HEK293 (cell line): ENCODE measurements around the gene TKTL1.

Experiments used
- CTCF ChIA-PET: fragments of 350-600 bp; formaldehyde crosslinking; extraction: SDS; loops from one replicate; lab custom pipeline; 2021; ENCODE audit warnings: antibody characterized with exemption; lab: Yijun Ruan, JAX
- POLR2A ChIA-PET: fragments of 300-600 bp; formaldehyde crosslinking; extraction: SDS; loops from one replicate; lab custom pipeline; 2020; ENCODE audit warnings: antibody characterized with exemption, inconsistent platforms; lab: Yijun Ruan, JAX
- H3K27ac ChIP-seq: fragments of 200-500 bp; sonication (Bioruptor generic); 2 replicates; pipeline ENCODE4 v1.5.1; 2014; ENCODE audit warnings: low read depth, low read length, control low read depth, inconsistent platforms; ENCODE audit errors: extremely low read depth
- H3K36me3 ChIP-seq, 2 experiments: fragments of 200-500 bp in 1 of 2; sonication (Bioruptor generic) in 1 of 2; 1 replicate in 1 of 2; 2 replicates in 1 of 2; pipeline ENCODE4 v1.5.1; 2014 to 2017; ENCODE audit warnings: inconsistent platforms in 2 of 2, low read length in 2 of 2; ENCODE audit not compliant: control insufficient read depth in 2 of 2, insufficient read depth in 1 of 2
- H3K4me1 ChIP-seq: fragments of 200-500 bp; sonication (Bioruptor generic); 2 replicates; pipeline ENCODE4 v1.5.1; 2014; ENCODE audit warnings: mild to moderate bottlenecking, low read length, inconsistent platforms; ENCODE audit not compliant: control insufficient read depth, insufficient read depth
- H3K4me3 ChIP-seq: 2 replicates; pipeline ENCODE4 v1.5.1; 2011; ENCODE audit warnings: low read depth, mild to moderate bottlenecking, control low read depth, low read length, moderate library complexity
- H3K9me3 ChIP-seq: fragments of 200-500 bp; sonication (Bioruptor generic); 2 replicates; pipeline ENCODE4 v1.5.1; 2014; ENCODE audit warnings: low read depth, low read length, inconsistent platforms; ENCODE audit not compliant: control insufficient read depth, insufficient read depth
- GFI1B ChIP-seq: fragments of 450-650 bp; formaldehyde crosslinking; IDR thresholded peaks from 2 replicates; pipeline ENCODE4 v1.5.1; 2016; ENCODE audit warnings: missing biosample characterization, missing genetic modification characterization
- GLI4 ChIP-seq: fragments of 450-650 bp; formaldehyde crosslinking; IDR thresholded peaks from 2 replicates; pipeline ENCODE4 v1.5.1; 2016; ENCODE audit warnings: missing biosample characterization, missing genetic modification characterization
- KLF1 ChIP-seq: fragments of 450-650 bp; formaldehyde crosslinking; IDR thresholded peaks from 2 replicates; pipeline ENCODE4 v1.5.1; 2016; ENCODE audit warnings: missing biosample characterization, missing genetic modification characterization
- OVOL3 ChIP-seq: fragments of 450-650 bp; formaldehyde crosslinking; IDR thresholded peaks from 2 replicates; pipeline ENCODE4 v1.5.1; 2016; ENCODE audit warnings: missing biosample characterization, missing genetic modification characterization
- SCRT1 ChIP-seq: fragments of 450-650 bp; formaldehyde crosslinking; IDR thresholded peaks from 2 replicates; pipeline ENCODE4 v1.5.1; 2016; ENCODE audit warnings: missing biosample characterization, missing genetic modification characterization, borderline replicate concordance
- ZBTB10 ChIP-seq: fragments of 450-650 bp; formaldehyde crosslinking; IDR thresholded peaks from 2 replicates; pipeline ENCODE4 v1.5.1; 2016; ENCODE audit warnings: missing biosample characterization, missing genetic modification characterization
- ZBTB11 ChIP-seq: fragments of 450-650 bp; formaldehyde crosslinking; conservative IDR thresholded peaks from 2 replicates; pipeline ENCODE4 v1.5.1; 2016; ENCODE audit warnings: low read depth, missing biosample characterization, missing genetic modification characterization
- ZBTB21 ChIP-seq: fragments of 450-650 bp; formaldehyde crosslinking; IDR thresholded peaks from 2 replicates; pipeline ENCODE4 v1.5.1; 2017; ENCODE audit warnings: missing biosample characterization, missing genetic modification characterization
- ZNF391 ChIP-seq: fragments of 450-650 bp; formaldehyde crosslinking; IDR thresholded peaks from 2 replicates; pipeline ENCODE4 v1.5.1; 2016; ENCODE audit warnings: low read depth, missing biosample characterization, missing genetic modification characterization, borderline replicate concordance
- ZNF404 ChIP-seq: fragments of 450-650 bp; formaldehyde crosslinking; IDR thresholded peaks from 2 replicates; pipeline ENCODE4 v1.5.1; 2017; ENCODE audit warnings: missing biosample characterization, missing genetic modification characterization
- ZNF433 ChIP-seq: fragments of 450-650 bp; formaldehyde crosslinking; IDR thresholded peaks from 2 replicates; pipeline ENCODE4 v1.5.1; 2016; ENCODE audit warnings: missing biosample characterization, missing genetic modification characterization, low read depth
- ZNF48 ChIP-seq: fragments of 450-650 bp; formaldehyde crosslinking; IDR thresholded peaks from 2 replicates; pipeline ENCODE4 v1.5.1; 2016; ENCODE audit warnings: missing biosample characterization, missing genetic modification characterization
- ZNF513 ChIP-seq: fragments of 450-650 bp; IDR thresholded peaks from 2 replicates; pipeline ENCODE4 v1.5.1; 2018; ENCODE audit warnings: missing biosample characterization, missing genetic modification characterization
- ZNF518A ChIP-seq: fragments of 450-650 bp; formaldehyde crosslinking; conservative IDR thresholded peaks from 2 replicates; pipeline ENCODE4 v1.5.1; 2016; ENCODE audit warnings: low read depth, missing biosample characterization, missing genetic modification characterization
- ZNF530 ChIP-seq: fragments of 450-650 bp; formaldehyde crosslinking; IDR thresholded peaks from 2 replicates; pipeline ENCODE4 v1.5.1; 2016; ENCODE audit warnings: low read depth, missing biosample characterization, missing genetic modification characterization
- ZNF600 ChIP-seq: fragments of 450-650 bp; formaldehyde crosslinking; IDR thresholded peaks from 2 replicates; pipeline ENCODE4 v1.5.1; 2016; ENCODE audit warnings: missing biosample characterization, missing genetic modification characterization
- ZNF654 ChIP-seq: fragments of 450-650 bp; formaldehyde crosslinking; IDR thresholded peaks from 2 replicates; pipeline ENCODE4 v1.5.1; 2016; ENCODE audit warnings: low read depth, missing biosample characterization, missing genetic modification characterization
- ZNF664 ChIP-seq: fragments of 450-650 bp; formaldehyde crosslinking; IDR thresholded peaks from 2 replicates; pipeline ENCODE4 v1.5.1; 2016; ENCODE audit warnings: missing biosample characterization, missing genetic modification characterization
- ZNF704 ChIP-seq: fragments of 450-650 bp; formaldehyde crosslinking; IDR thresholded peaks from 2 replicates; pipeline ENCODE4 v1.5.1; 2016; ENCODE audit warnings: missing biosample characterization, missing genetic modification characterization
- ZNF791 ChIP-seq: fragments of 450-650 bp; formaldehyde crosslinking; IDR thresholded peaks from 2 replicates; pipeline ENCODE4 v1.5.1; 2016; ENCODE audit warnings: missing biosample characterization, missing genetic modification characterization
- ZSCAN5A ChIP-seq: fragments of 450-650 bp; formaldehyde crosslinking; IDR thresholded peaks from 2 replicates; pipeline ENCODE4 v1.5.1; 2016; ENCODE audit warnings: missing biosample characterization, missing genetic modification characterization

TKTL1 gene

GRCh38 chrX:154369449-154370299, 74.1 kb downstream of the TKTL1 start:
- POLR2A ChIA-PET, result interaction anchor here (0.5 to 4.3 kb wide), 22 partner anchors 7 to 173 kb away, joined by 3 to 48 read pairs (median 7); partner anchors contain the start of genes DNASE1L1, EMD, PLXNA3 and RPL10
- Histone ChIP-seq H3K4me3 (peak overlapping the region; percentile 68), H3K9me3 (no peaks in the 10 kb centered on the region), H3K36me3 (peaks cover 4 to 51% of the 10 kb centered on the region in 2 experiments; a peak in 2 of 3 replicates), H3K27ac (peak overlapping the region; percentile 93), H3K4me1 (peaks cover 12% of the 10 kb centered on the region)
- CTCF ChIA-PET, result interaction anchor here (0.5 kb wide), 1 partner anchor 894 kb away, joined by 8 read pairs; no protein-coding TSS in a partner anchor
- TF ChIP-seq GLI4 (tag by site-specific recombination) (no peak), ZNF513 (tag by site-specific recombination) (no peak), SCRT1 (no peak), ZNF704 (no peak), ZSCAN5A (tag by site-specific recombination) (no peak), ZNF518A (tag by site-specific recombination) (no peak), ZNF530 (tag by site-specific recombination) (no peak), ZBTB11 (tag by site-specific recombination) (no peak), ZBTB21 (tag by site-specific recombination) (no peak), ZNF664 (tag by site-specific recombination) (no peak), ZNF391 (tag by site-specific recombination) (no peak), ZNF433 (tag by site-specific recombination) (no peak), OVOL3 (tag by site-specific recombination) (no peak), ZNF600 (tag by site-specific recombination) (peak; percentile 80), ZNF654 (tag by site-specific recombination) (no peak), ZNF48 (tag by site-specific recombination) (no peak), KLF1 (peak; percentile 88), ZNF791 (tag by site-specific recombination) (no peak), GFI1B (tag by site-specific recombination) (no peak), ZBTB10 (tag by site-specific recombination) (peak; percentile 61), ZNF404 (tag by site-specific recombination) (no peak)
